ENCODE measurements around the gene RAB40C. TPM values are rescaled to one million over a fixed set of nuclear protein-coding genes. Genes with fewer than 3 reads are reported as not detected.
A peak's percentile ranks its signal among the peaks of the same experiment; 100 is the strongest.

Gene RAB40C
- total and polyA plus RNA-seq, 9 of the 15 experiments (the other 6 are each of a cell fraction or from before 2014, with no cell fraction given): 0.17 to 23.4 (median 8.7) TPM

GRCh38 chr16:578870-579405 is 10.9 kb upstream of the RAB40C start (continued):
- peak; percentile 87 for TF ChIP-seq REST (IDR thresholded peaks at IDR 0.05; ENCODE audit: borderline replicate concordance)
- TF ChIP-seq REST (CRISPR knock-in tag; IDR thresholded peaks at IDR 0.05; ENCODE audit: low read depth): no peak
- no peak for TF ChIP-seq CREB1 (IDR thresholded peaks at IDR 0.05)
- TF ChIP-seq CREB1 (CRISPR knock-in tag; IDR thresholded peaks at IDR 0.05): peak; percentile 63
- TF ChIP-seq ZNF512 (tag; IDR thresholded peaks at IDR 0.05): no peak
- TF ChIP-seq ZNF124 (CRISPR knock-in tag; IDR thresholded peaks at IDR 0.05): no peak
- no peak for TF ChIP-seq ZBED1 (IDR thresholded peaks at IDR 0.05)
- TF ChIP-seq TAF15 (IDR thresholded peaks at IDR 0.05; ENCODE audit: low read depth, low read length): no peak
- TF ChIP-seq, protein P1, sequence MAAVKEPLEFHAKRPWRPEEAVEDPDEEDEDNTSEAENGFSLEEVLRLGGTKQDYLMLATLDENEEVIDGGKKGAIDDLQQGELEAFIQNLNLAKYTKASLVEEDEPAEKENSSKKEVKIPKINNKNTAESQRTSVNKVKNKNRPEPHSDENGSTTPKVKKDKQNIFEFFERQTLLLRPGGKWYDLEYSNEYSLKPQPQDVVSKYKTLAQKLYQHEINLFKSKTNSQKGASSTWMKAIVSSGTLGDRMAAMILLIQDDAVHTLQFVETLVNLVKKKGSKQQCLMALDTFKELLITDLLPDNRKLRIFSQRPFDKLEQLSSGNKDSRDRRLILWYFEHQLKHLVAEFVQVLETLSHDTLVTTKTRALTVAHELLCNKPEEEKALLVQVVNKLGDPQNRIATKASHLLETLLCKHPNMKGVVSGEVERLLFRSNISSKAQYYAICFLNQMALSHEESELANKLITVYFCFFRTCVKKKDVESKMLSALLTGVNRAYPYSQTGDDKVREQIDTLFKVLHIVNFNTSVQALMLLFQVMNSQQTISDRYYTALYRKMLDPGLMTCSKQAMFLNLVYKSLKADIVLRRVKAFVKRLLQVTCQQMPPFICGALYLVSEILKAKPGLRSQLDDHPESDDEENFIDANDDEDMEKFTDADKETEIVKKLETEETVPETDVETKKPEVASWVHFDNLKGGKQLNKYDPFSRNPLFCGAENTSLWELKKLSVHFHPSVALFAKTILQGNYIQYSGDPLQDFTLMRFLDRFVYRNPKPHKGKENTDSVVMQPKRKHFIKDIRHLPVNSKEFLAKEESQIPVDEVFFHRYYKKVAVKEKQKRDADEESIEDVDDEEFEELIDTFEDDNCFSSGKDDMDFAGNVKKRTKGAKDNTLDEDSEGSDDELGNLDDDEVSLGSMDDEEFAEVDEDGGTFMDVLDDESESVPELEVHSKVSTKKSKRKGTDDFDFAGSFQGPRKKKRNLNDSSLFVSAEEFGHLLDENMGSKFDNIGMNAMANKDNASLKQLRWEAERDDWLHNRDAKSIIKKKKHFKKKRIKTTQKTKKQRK (IDR thresholded peaks at IDR 0.05; ENCODE audit: borderline replicate concordance, low read depth, low read length): no peak
- no peak for TF ChIP-seq GTF2F1 (IDR thresholded peaks at IDR 0.05; ENCODE audit: low read depth, low read length)
- TF ChIP-seq, protein P2, sequence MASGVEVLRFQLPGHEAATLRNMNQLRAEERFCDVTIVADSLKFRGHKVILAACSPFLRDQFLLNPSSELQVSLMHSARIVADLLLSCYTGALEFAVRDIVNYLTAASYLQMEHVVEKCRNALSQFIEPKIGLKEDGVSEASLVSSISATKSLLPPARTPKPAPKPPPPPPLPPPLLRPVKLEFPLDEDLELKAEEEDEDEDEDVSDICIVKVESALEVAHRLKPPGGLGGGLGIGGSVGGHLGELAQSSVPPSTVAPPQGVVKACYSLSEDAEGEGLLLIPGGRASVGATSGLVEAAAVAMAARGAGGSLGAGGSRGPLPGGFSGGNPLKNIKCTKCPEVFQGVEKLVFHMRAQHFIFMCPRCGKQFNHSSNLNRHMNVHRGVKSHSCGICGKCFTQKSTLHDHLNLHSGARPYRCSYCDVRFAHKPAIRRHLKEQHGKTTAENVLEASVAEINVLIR (CRISPR knock-in tag; IDR thresholded peaks at IDR 0.05): no peak
- no peak for TF ChIP-seq ZNF75A (CRISPR knock-in tag; IDR thresholded peaks at IDR 0.05)
- TF ChIP-seq MLLT1 (IDR thresholded peaks at IDR 0.05): peak; percentile 57 to 72; a peak in 1 of 4 replicates
